Measurements from ENCODE around the gene PCGF1. TPM values are rescaled to one million over a fixed set of nuclear protein-coding genes. Genes with fewer than 3 reads are reported as not detected.

The PCGF1 gene
- total and polyA plus RNA-seq, 2 of the 8 experiments (the other 6 are each of a cell fraction or from before 2014, with no cell fraction given), result 10.0 to 23.7 TPM

GRCh38 chr2:74474899-74475298 lies 32.6 kb downstream of the PCGF1 start:
- H3K36me3 ChIP-seq (ENCODE audit: control insufficient read depth in 2 of 4, insufficient read depth in 4 of 4, low read length in 3 of 4), result peaks cover 0 to 4% (median 2%) of the 10 kb centered on the region in 4 experiments; a peak in 6 of 8 replicates
- H4K8ac ChIP-seq (ENCODE audit: extremely low read depth, insufficient read depth, low read length), result peak overlapping the region; percentile 14; the same call in 1 of the 2 replicates
- H3K4ac ChIP-seq (replicated peaks; ENCODE audit: insufficient read length, low read depth, low read length), result no peak overlapping the region
- no peak overlapping the region for H3K56ac ChIP-seq (replicated peaks; ENCODE audit: insufficient read length, low read depth, low read length)
- H3K4me3 ChIP-seq (ENCODE audit: extremely low read depth in 1 of 4, insufficient read depth in 2 of 4, low read depth in 3 of 4, low read length in 4 of 4), result no peak overlapping the region
- no peak overlapping the region for H2BK15ac ChIP-seq (ENCODE audit: low read length)
- H2BK120ac ChIP-seq (replicated peaks; ENCODE audit: low read depth, low read length), result no peak overlapping the region
- no peaks in the 10 kb centered on the region; the same call in 1 of the 2 replicates for H3K79me1 ChIP-seq (ENCODE audit: low read depth, low read length)
- no peak overlapping the region for H4K91ac ChIP-seq (replicated peaks; ENCODE audit: insufficient read length, low read length)
- 82% methylated on average over 5 of the region's 5 CpGs; no CpG with 5 or more reads in 1 of the 2 experiments for WGBS, 2 experiments (ENCODE audit: extremely low coverage in 1 of 2, insufficient coverage in 1 of 2, insufficient read length in 1 of 2, insufficient replicate concordance in 2 of 2, low coverage in 1 of 2, low lambda C conversion rate in 2 of 2, missing lambda C conversion rate in 1 of 2)
- H2BK12ac ChIP-seq (ENCODE audit: low read depth, low read length), result no peak overlapping the region
- H3K9me3 ChIP-seq (ENCODE audit: insufficient read depth in 2 of 2, low read depth in 1 of 2, low read length in 1 of 2), result no peaks in the 10 kb centered on the region
- H3K79me2 ChIP-seq (ENCODE audit: control insufficient read depth in 1 of 2, insufficient read depth in 2 of 2, low read length in 2 of 2), result no peaks in the 10 kb centered on the region
- ChIA-PET CTCF (ENCODE audit: partially characterized antibody) (interaction anchor here (0.9 to 5.7 kb wide), 26 partner anchors 7 to 171 kb away, joined by 3 to 86 read pairs (median 4); partner anchors contain the start of genes C2orf81, CCDC142, INO80B and MOGS), POLR2A (ENCODE audit: partially characterized antibody) (interaction anchor here (1.0 to 5.2 kb wide), 6 partner anchors 16 to 39 kb away, joined by 3 to 89 read pairs (median 4); partner anchors contain the start of genes INO80B, RTKN and WBP1)
- DNase-seq (ENCODE audit: low read depth in 1 of 2, low spot score in 2 of 2), result peak in 1 of 2 experiments; percentile 78
- H3K23ac ChIP-seq (ENCODE audit: insufficient read length), result no peak overlapping the region
- peaks cover 0 to 3% (median 2%) of the 10 kb centered on the region in 4 experiments; a peak in 3 of 7 replicates for H3K4me1 ChIP-seq (replicated peaks in 1 of 4; ENCODE audit: control insufficient read depth in 3 of 4, insufficient read depth in 4 of 4, low read length in 3 of 4)
- peaks cover 11% of the 10 kb centered on the region for H3K23me2 ChIP-seq (ENCODE audit: low read depth, low read length)
- FAIRE-seq, result no peak
- H2BK5ac ChIP-seq (ENCODE audit: low read depth, low read length), result no peak overlapping the region
- H3K27me3 ChIP-seq (replicated peaks in 1 of 4; ENCODE audit: control insufficient read depth in 3 of 4, extremely low read depth in 1 of 4, insufficient read depth in 3 of 4, low read length in 3 of 4), result no peaks in the 10 kb centered on the region
- no peak overlapping the region for H3K27ac ChIP-seq (ENCODE audit: low read depth, low read length)
- no peak overlapping the region for H3K9ac ChIP-seq (replicated peaks in 1 of 4; ENCODE audit: extremely low read depth in 1 of 4, low read depth in 3 of 4, low read length in 3 of 4)
- no peak overlapping the region for H3K14ac ChIP-seq (ENCODE audit: insufficient read length)
- H4K5ac ChIP-seq (ENCODE audit: insufficient read length, low read depth, low read length), result no peak overlapping the region
- no peak overlapping the region for H2AFZ ChIP-seq (ENCODE audit: low read length)
- TF ChIP-seq CBX5 (IDR thresholded peaks at IDR 0.05; ENCODE audit: low read depth, low read length) (no peak), CTCF (IDR thresholded peaks at IDR 0.05; ENCODE audit: control extremely low read depth in 1 of 3, insufficient read depth in 1 of 3, low read depth in 1 of 3, low read length in 3 of 3) (peak; percentile 44 to 83 (median 82)), RAD21 (IDR thresholded peaks at IDR 0.05 in 1 of 2, conservative IDR thresholded peaks at IDR 0.05 in 1 of 2; ENCODE audit: low read depth in 2 of 2, low read length in 2 of 2) (peak; percentile 44 to 60)
- peaks cover 0 to 1% of the 10 kb centered on the region in 2 experiments for H4K20me1 ChIP-seq (replicated peaks in 1 of 2; ENCODE audit: control insufficient read depth in 1 of 2, insufficient read depth in 2 of 2, low read length in 2 of 2)
- H3K4me2 ChIP-seq (ENCODE audit: insufficient read depth in 1 of 2, low read depth in 2 of 2, low read length in 2 of 2), result no peak overlapping the region
- H2AK5ac ChIP-seq (ENCODE audit: low read depth, low read length), result no peak overlapping the region
- H3K18ac ChIP-seq (ENCODE audit: extremely low read depth, low read length), result no peak overlapping the region
- H2BK20ac ChIP-seq (ENCODE audit: low read length), result no peak overlapping the region
